HepG2 (cell line): ENCODE data around the gene KIAA0232. TPM values are rescaled to one million over a fixed set of nuclear protein-coding genes. Genes with fewer than 3 reads are reported as not detected.

Experiments
- polyA plus RNA-seq, 8 experiments: library from polyadenylated mRNA; depleted of rRNA in 3 of 8; stranded (reverse) in 7 of 8; unstranded in 1 of 8; fragments of >200 nt; fragmentation: Illumina TruSeq in 4 of 8; extraction: Trizol in 4 of 8; gene quantifications; 2 replicates each; pipeline versions ENCODE4 v1.2.1 to v1.2.3, GENCODE V29; 2011 to 2016; ENCODE audit warnings: low read depth in 4 of 8, missing spikeins in 1 of 8, mixed read lengths in 1 of 8; ENCODE audit not compliant: insufficient read depth in 1 of 8
- total RNA-seq, 5 experiments: library from RNA; depleted of rRNA; stranded (reverse); fragments of >200 nt; fragmentation: Illumina TruSeq; extraction: Trizol; gene quantifications; 2 replicates each; pipeline ENCODE4 v1.2.3, GENCODE V29; 2016; ENCODE audit warnings: low read depth in 1 of 5

The KIAA0232 gene
- total and polyA plus RNA-seq, 2 of the 13 experiments (the other 11 are each of a cell fraction or from before 2014, with no cell fraction given), result 7.8 to 17.1 TPM

Other genes with a start within 250 kb of the KIAA0232 start
- 2.8 and 5.4 TPM in 2 replicates for gene MAN2B2, start 207.5 kb upstream of the KIAA0232 start, total RNA-seq (2016; rRNA removed; fragmentation: Illumina TruSeq; extraction: Trizol)
- 4.8 and 6.4 TPM in 2 replicates for gene MAN2B2, start 207.5 kb upstream of the KIAA0232 start, polyA plus RNA-seq (2011; rRNA removed)
- gene MRFAP1, start 142.0 kb upstream of the KIAA0232 start, total RNA-seq (2016; rRNA removed; fragmentation: Illumina TruSeq; extraction: Trizol), result 158 and 254 TPM in 2 replicates
- gene MRFAP1, start 142.0 kb upstream of the KIAA0232 start, polyA plus RNA-seq (2011; rRNA removed), result 103 and 112 TPM in 2 replicates
- gene S100P, start 88.8 kb upstream of the KIAA0232 start, total RNA-seq (2016; rRNA removed; fragmentation: Illumina TruSeq; extraction: Trizol), result 278 and 348 TPM in 2 replicates
- 1,649 and 1,898 TPM in 2 replicates for gene S100P, start 88.8 kb upstream of the KIAA0232 start, polyA plus RNA-seq (2011; rRNA removed)
- 76.6 and 124 TPM in 2 replicates for gene MRFAP1L1, start 72.9 kb upstream of the KIAA0232 start, total RNA-seq (2016; rRNA removed; fragmentation: Illumina TruSeq; extraction: Trizol)
- gene MRFAP1L1, start 72.9 kb upstream of the KIAA0232 start, polyA plus RNA-seq (2011; rRNA removed), result 39.9 and 44.8 TPM in 2 replicates
- 18.7 and 20.9 TPM in 2 replicates for gene BLOC1S4, start 66.6 kb upstream of the KIAA0232 start, total RNA-seq (2016; rRNA removed; fragmentation: Illumina TruSeq; extraction: Trizol)
- gene BLOC1S4, start 66.6 kb upstream of the KIAA0232 start, polyA plus RNA-seq (2011; rRNA removed), result 15.5 and 17.6 TPM in 2 replicates
- 46.5 and 53.3 TPM in 2 replicates for gene TBC1D14, start 127.1 kb downstream of the KIAA0232 start, total RNA-seq (2016; rRNA removed; fragmentation: Illumina TruSeq; extraction: Trizol)
- 29.5 and 31.8 TPM in 2 replicates for gene TBC1D14, start 127.1 kb downstream of the KIAA0232 start, polyA plus RNA-seq (2011; rRNA removed)